Epithelial cell of esophagus (primary cell): ENCODE measurements around the gene SLC47A1.

Source experiments
- DNase-seq: peaks from one replicate; pipeline ENCODE4 v3.0.0; 2010; ENCODE audit warnings: low read depth
- H3K4me3 ChIP-seq: 2 replicates; pipeline ENCODE4 v1.5.1; 2011; ENCODE audit warnings: mild to moderate bottlenecking, low read length, control low read depth
- CTCF ChIP-seq: IDR thresholded peaks from 2 replicates; pipeline ENCODE4 v1.5.1; 2011; ENCODE audit warnings: low read depth, mild to moderate bottlenecking, low read length, control low read depth, inconsistent platforms; ENCODE audit not compliant: insufficient read depth; ENCODE audit errors: missing control alignments

Gene SLC47A1

GRCh38 chr17:19590451-19590850 lies 56.8 kb downstream of the SLC47A1 start:
- no peak for DNase-seq
- no peak for TF ChIP-seq CTCF

GRCh38 chr17:19590912-19591551 lies 57.4 kb downstream of the SLC47A1 start:
- no peak overlapping the region for H3K4me3 ChIP-seq
- no peak for TF ChIP-seq CTCF

More at GRCh38 chr17:19590451-19590850, 56.8 kb downstream of the SLC47A1 start:
- H3K4me3 ChIP-seq, result no peak overlapping the region

GRCh38 chr17:19592316-19592715 lies 58.7 kb downstream of the SLC47A1 start:
- H3K4me3 ChIP-seq, result no peak overlapping the region
- no peak for TF ChIP-seq CTCF
- DNase-seq, result no peak

More at GRCh38 chr17:19590912-19591551, 57.4 kb downstream of the SLC47A1 start:
- no peak for DNase-seq

- H3K4me3 ChIP-seq, result no peak overlapping the region
- DNase-seq, result no peak
- TF ChIP-seq CTCF, result no peak
Measured at GRCh38 chr17:19596869-19597268, 63.2 kb downstream of the SLC47A1 start.

GRCh38 chr17:19610311-19610710 lies 76.7 kb downstream of the SLC47A1 start:
- no peak for TF ChIP-seq CTCF
- no peak for DNase-seq
- H3K4me3 ChIP-seq, result no peak overlapping the region

- no peak for DNase-seq
- no peak overlapping the region for H3K4me3 ChIP-seq
- TF ChIP-seq CTCF, result no peak
Measured at GRCh38 chr17:19610879-19611278, 77.2 kb downstream of the SLC47A1 start.

GRCh38 chr17:19613979-19614378 lies 80.3 kb downstream of the SLC47A1 start:
- TF ChIP-seq CTCF, result no peak
- H3K4me3 ChIP-seq, result no peak overlapping the region
- DNase-seq, result no peak
